Thymus (tissue), 11 donors: ENCODE data around the gene TMEM63B. TPM values are rescaled to one million over a fixed set of nuclear protein-coding genes. Genes with fewer than 3 reads are reported as not detected.
"Not testable (repeated sequence)": the region's sequence is repeated elsewhere in the genome, so short reads cannot be mapped to it uniquely, and the experiment has no call there.

Source experiments
- DNase-seq, 9 donors: peaks; one replicate each; pipeline ENCODE4 v3.0.0-alpha.2; 2013; ENCODE audit warnings: low spot score in 9 of 9, low read depth in 6 of 9, missing footprints in 1 of 9
- H3K27ac ChIP-seq, 2 donors: one replicate each; pipeline ENCODE4 v1.5.1; 2013; ENCODE audit warnings: control low read depth in 1 of 2, low read depth in 1 of 2, low read length in 1 of 2, mild to moderate bottlenecking in 1 of 2, moderate library complexity in 1 of 2
- H3K27me3 ChIP-seq, 2 donors: one replicate each; pipeline ENCODE4 v1.5.1; 2013; ENCODE audit warnings: low read length in 1 of 2; ENCODE audit not compliant: control insufficient read depth in 2 of 2, insufficient read depth in 1 of 2
- H3K36me3 ChIP-seq, 2 donors: one replicate each; pipeline ENCODE4 v1.5.1; 2013; ENCODE audit warnings: low read length in 1 of 2, mild to moderate bottlenecking in 1 of 2, moderate library complexity in 1 of 2; ENCODE audit not compliant: control insufficient read depth in 2 of 2, insufficient read depth in 2 of 2
- H3K4me1 ChIP-seq, 2 donors: one replicate each; pipeline ENCODE4 v1.5.1; 2013; ENCODE audit warnings: low read length in 2 of 2; ENCODE audit not compliant: control insufficient read depth in 2 of 2, insufficient read depth in 2 of 2
- H3K4me3 ChIP-seq, 2 donors: one replicate each; pipeline ENCODE4 v1.5.1; 2013; ENCODE audit warnings: low read length in 2 of 2, control low read depth in 1 of 2, mild to moderate bottlenecking in 1 of 2
- H3K9me3 ChIP-seq, 2 donors: one replicate each; pipeline ENCODE4 v1.5.1; 2013; ENCODE audit warnings: low read length in 1 of 2, mild to moderate bottlenecking in 1 of 2; ENCODE audit not compliant: control insufficient read depth in 2 of 2, insufficient read depth in 1 of 2
- WGBS: extraction: QIAGEN DNeasy Blood & Tissue Kit; methylation state at CpG from one replicate; pipeline ENCODE4 v1.1.7; 2013; 5-methylcytosine and 5-hydroxymethylcytosine counted together
- polyA plus RNA-seq: library from polyadenylated mRNA; stranded (reverse); fragments of 200-250 nt; gene quantifications from one replicate; pipeline ENCODE4 v1.2.3, GENCODE V29; 2013
- total RNA-seq: library from RNA; stranded (reverse); fragments of 120-200 nt; gene quantifications from one replicate; pipeline ENCODE4 v1.2.4, GENCODE V29; 2013
- donor health status: healthy.

Gene TMEM63B
- total and polyA plus RNA-seq, 2 donors: 7.5 to 11.7 TPM

DNA sequence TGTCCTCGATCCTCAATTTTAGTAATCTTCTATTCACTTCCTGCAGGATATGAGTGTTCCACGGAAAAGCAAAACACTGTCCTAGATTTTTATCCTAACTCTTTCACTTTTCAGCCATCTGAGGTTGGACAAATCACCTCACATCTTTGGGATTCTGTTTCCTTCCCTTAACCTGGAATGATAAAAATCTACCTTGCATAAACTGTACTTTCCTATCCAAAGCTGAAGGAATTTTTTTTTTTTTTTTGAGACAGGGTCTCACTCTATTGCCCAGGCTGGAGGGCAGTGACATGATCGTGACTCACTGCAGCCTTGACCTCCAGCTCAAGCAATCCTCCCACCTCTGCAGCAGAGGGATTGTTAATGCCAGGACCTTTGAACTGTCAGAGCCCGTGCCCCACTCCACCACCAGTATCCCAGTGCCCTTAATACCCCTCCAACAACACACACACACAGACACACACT is 51.8 kb downstream of the TMEM63B start:
- no peak overlapping the region for H3K27ac ChIP-seq
- H3K36me3 ChIP-seq: no peaks in the 10 kb centered on the region
- H3K27me3 ChIP-seq: no peaks in the 10 kb centered on the region
- WGBS: 92% methylated on average over 4 of the region's 4 CpGs
- DNase-seq: no peak
- H3K4me3 ChIP-seq: no peak overlapping the region
- H3K4me1 ChIP-seq: peaks cover 7 to 14% of the 10 kb centered on the region in 2 donors
- no peaks in the 10 kb centered on the region for H3K9me3 ChIP-seq

GRCh38 chr6:44179648-44180047 is 52.3 kb downstream of the TMEM63B start:
- H3K36me3 ChIP-seq: no peaks in the 10 kb centered on the region
- H3K9me3 ChIP-seq: no peaks in the 10 kb centered on the region
- H3K4me1 ChIP-seq: peaks cover 7 to 14% of the 10 kb centered on the region in 2 donors
- H3K4me3 ChIP-seq: no peak overlapping the region
- no peak overlapping the region for H3K27ac ChIP-seq
- no peak for DNase-seq
- no peaks in the 10 kb centered on the region for H3K27me3 ChIP-seq
- 98% methylated on average over 7 of the region's 7 CpGs for WGBS

DNA sequence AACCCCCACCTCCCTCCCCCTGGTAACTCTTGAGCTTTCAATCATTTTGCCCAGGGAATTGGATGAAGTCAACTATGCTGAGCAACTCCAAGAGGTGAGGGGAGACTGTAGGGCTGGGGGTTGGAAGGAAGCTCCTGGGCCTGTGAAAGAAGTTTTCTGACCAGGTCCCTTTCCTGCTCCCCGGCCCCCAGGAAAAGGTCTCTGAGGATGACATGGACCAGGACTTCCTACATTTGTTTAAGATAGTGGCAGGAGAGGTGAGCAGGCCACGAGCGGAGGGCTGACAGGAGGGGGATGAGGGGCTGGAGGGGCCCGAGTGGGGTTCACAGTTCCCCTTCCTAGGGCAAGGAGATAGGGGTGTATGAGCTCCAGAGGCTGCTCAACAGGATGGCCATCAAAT is 53.1 kb downstream of the TMEM63B start:
- H3K36me3 ChIP-seq: no peaks in the 10 kb centered on the region
- H3K4me3 ChIP-seq: no peak overlapping the region
- DNase-seq: no peak
- H3K27ac ChIP-seq: no peak overlapping the region
- peaks cover 7 to 16% of the 10 kb centered on the region in 2 donors for H3K4me1 ChIP-seq
- WGBS: 93% methylated on average over 4 of the region's 4 CpGs
- H3K9me3 ChIP-seq: no peaks in the 10 kb centered on the region
- no peaks in the 10 kb centered on the region for H3K27me3 ChIP-seq

DNA sequence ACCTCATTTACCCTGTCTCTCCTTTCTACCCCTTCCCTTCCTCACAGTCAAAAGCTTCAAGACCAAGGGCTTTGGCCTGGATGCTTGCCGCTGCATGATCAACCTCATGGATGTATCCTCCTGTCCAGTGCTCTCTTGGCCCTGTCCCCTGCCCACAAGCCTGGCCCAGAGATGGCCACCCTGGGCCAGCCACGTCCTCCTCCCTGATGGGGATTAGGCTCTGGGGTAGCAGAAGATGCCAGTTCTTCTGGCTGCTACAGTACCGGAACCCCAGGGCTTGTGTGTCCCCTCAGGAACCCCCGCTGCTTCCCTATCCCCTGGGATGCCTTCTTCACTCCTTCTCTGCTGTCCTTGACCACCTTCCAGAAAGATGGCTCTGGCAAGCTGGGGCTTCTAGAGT is 53.5 kb downstream of the TMEM63B start:
- Histone ChIP-seq H3K27me3 (no peaks in the 10 kb centered on the region), H3K4me1 (peaks cover 7 to 20% of the 10 kb centered on the region in 2 donors), H3K9me3 (no peaks in the 10 kb centered on the region), H3K36me3 (no peaks in the 10 kb centered on the region), H3K27ac (no peak overlapping the region), H3K4me3 (no peak overlapping the region)
- over 99% methylated on average over 4 of the region's 4 CpGs for WGBS
- DNase-seq: no peak

- H3K36me3 ChIP-seq: not testable (repeated sequence)
These were observed 54.4 kb downstream of the TMEM63B start for GRCh38 chr6:44181784-44182183.

GRCh38 chr6:44182911-44183390 is 55.6 kb downstream of the TMEM63B start:
- Histone ChIP-seq H3K27me3 (no peaks in the 10 kb centered on the region), H3K9me3 (no peaks in the 10 kb centered on the region), H3K4me3 (no peak overlapping the region), H3K36me3 (no peaks in the 10 kb centered on the region), H3K27ac (no peak overlapping the region), H3K4me1 (peaks cover 2 to 13% of the 10 kb centered on the region in 2 donors)
- no peak for DNase-seq
- WGBS: 98% methylated on average over 4 of the region's 4 CpGs

More at GRCh38 chr6:44181784-44182183, 54.4 kb downstream of the TMEM63B start:
- not testable (repeated sequence) for H3K27me3 ChIP-seq, H3K9me3 ChIP-seq, H3K27ac ChIP-seq, H3K4me3 ChIP-seq, DNase-seq
- H3K4me1 ChIP-seq: peaks cover 6 to 18% of the 10 kb centered on the region in 2 donors

DNA sequence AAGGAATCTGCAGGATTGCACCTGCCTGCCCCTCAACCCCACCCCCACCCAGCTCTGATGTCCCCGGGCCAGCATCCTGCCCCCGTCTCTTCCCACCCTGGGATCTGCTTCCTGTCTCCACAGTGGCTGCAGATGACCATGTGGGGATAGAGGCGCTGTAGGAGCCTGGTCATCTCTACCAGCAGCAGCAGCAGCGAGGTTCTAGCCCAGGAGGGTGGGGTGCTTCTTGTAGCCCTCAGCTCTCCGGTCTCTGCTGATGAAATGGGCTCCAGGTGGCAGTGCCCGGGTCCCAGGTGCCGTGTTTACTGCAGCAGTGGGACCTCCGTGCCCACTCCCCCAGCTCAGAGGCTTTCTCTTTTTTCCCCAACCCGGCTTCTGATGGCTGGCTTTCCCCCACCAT is 56.4 kb downstream of the TMEM63B start:
- peaks cover 2 to 13% of the 10 kb centered on the region in 2 donors for H3K4me1 ChIP-seq
- H3K36me3 ChIP-seq: no peaks in the 10 kb centered on the region
- WGBS: 91% methylated on average over 9 of the region's 9 CpGs
- H3K27ac ChIP-seq: no peak overlapping the region
- no peak for DNase-seq
- H3K4me3 ChIP-seq: no peak overlapping the region
- no peaks in the 10 kb centered on the region for H3K27me3 ChIP-seq
- H3K9me3 ChIP-seq: no peaks in the 10 kb centered on the region

- not testable (repeated sequence) for H3K27me3 ChIP-seq, DNase-seq, H3K9me3 ChIP-seq, H3K27ac ChIP-seq, H3K4me3 ChIP-seq, H3K36me3 ChIP-seq
- WGBS: 95% methylated on average over 7 of the region's 7 CpGs
- H3K4me1 ChIP-seq: peaks cover 2 to 18% of the 10 kb centered on the region in 2 donors
These were observed 58.0 kb downstream of the TMEM63B start for GRCh38 chr6:44185356-44185755.

DNA sequence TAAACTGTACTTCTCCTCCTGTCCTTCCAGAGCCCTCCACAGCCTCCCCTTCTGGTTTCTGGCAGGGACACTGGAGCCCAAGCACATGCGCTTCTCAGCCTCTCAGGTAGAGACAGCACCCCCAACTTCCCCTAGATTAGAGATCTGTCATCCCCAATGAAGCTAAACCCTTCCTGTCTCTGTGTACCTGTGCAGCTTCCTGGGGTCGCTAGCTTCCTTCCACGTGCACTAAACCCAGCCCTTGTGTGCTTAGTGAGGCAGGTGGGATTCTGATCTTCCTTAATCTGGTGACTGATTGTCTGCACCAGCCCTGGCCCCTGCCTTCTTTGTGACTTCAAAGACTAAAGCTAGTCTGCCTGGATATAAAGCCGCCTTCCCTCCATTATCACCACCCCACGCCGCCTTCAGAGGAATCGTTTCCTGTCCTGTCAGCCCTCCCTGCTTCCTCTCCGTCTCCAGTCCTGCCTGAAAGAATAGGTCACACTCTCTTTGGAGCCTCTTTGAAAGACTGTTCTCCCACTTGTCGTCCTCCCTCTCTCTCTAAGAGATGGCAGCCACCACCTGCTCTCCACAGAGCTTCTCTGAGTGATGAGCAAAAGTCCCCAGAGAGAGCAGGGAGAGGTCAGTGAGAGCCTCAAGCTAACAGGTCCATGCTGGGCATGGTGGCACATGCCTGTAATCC is 58.7 kb downstream of the TMEM63B start:
- H3K4me1 ChIP-seq: peaks cover 2 to 18% of the 10 kb centered on the region in 2 donors
- no peaks in the 10 kb centered on the region for H3K27me3 ChIP-seq
- peak overlapping the region in 1 of 2 donors; percentile 8 for H3K27ac ChIP-seq
- DNase-seq: peak in 3 of 9 donors; percentile 36 to 69 (median 51)
- H3K4me3 ChIP-seq: no peak overlapping the region
- WGBS: 46% methylated on average over 9 of the region's 9 CpGs
- H3K9me3 ChIP-seq: no peaks in the 10 kb centered on the region
- H3K36me3 ChIP-seq: no peaks in the 10 kb centered on the region
